IMR-90 (cell line): ENCODE measurements around the gene OR2B6. TPM values are rescaled to one million over a fixed set of nuclear protein-coding genes. Genes with fewer than 3 reads are reported as not detected.

ENCODE experiments used
- ATAC-seq: fragments of 200-7000 bp; cut with Tn5 transposase; 2 replicates; pipeline ENCODE4 v1.9.1; 2020; ENCODE audit warnings: low read depth, mild to moderate bottlenecking, moderate library complexity
- BruUV-seq: library from RNA; stranded (reverse); fragments of 400-500 nt; replicated peaks from 2 replicates; lab custom pipeline; 2021; lab: Mats Ljungman, UMichigan
- CTCF ChIA-PET: fragments of 300-600 bp; formaldehyde crosslinking; extraction: SDS; loops from one replicate; lab custom pipeline; 2021; ENCODE audit warnings: antibody characterized with exemption; lab: Yijun Ruan, JAX
- POLR2A ChIA-PET: fragments of 300-600 bp; sonication (Branson Sonifier 250); formaldehyde crosslinking; loops from one replicate; lab custom pipeline; 2022; ENCODE audit warnings: antibody characterized with exemption; ENCODE audit not compliant: unreplicated experiment; lab: Charles Lee
- DNase-seq: peaks from one replicate; pipeline ENCODE4 v3.0.0; 2013
- H2AFZ ChIP-seq: replicated peaks from 2 replicates; pipeline ENCODE3; 2013; ENCODE audit warnings: low read length, mild to moderate bottlenecking; ENCODE audit not compliant: poor library complexity
- H2AK5ac ChIP-seq: 2 replicates; pipeline ENCODE4 v1.6.1; 2013; ENCODE audit warnings: low read depth, low read length, inconsistent platforms
- H2AK9ac ChIP-seq: replicated peaks from 2 replicates; pipeline ENCODE3; 2013; ENCODE audit warnings: mild to moderate bottlenecking, low read depth, low read length, moderate library complexity; ENCODE audit not compliant: poor library complexity
- H2BK120ac ChIP-seq: 2 replicates; pipeline ENCODE4 v1.6.1; 2013; ENCODE audit warnings: low read depth, low read length, inconsistent platforms
- H2BK15ac ChIP-seq: 3 replicates; pipeline ENCODE4 v1.6.1; 2013; ENCODE audit warnings: low read depth, low read length, inconsistent platforms
- H2BK20ac ChIP-seq: 2 replicates; pipeline ENCODE4 v1.6.1; 2013; ENCODE audit warnings: low read depth, mild to moderate bottlenecking, inconsistent platforms, low read length, moderate library complexity
- H2BK5ac ChIP-seq: 2 replicates; pipeline ENCODE4 v1.6.1; 2013; ENCODE audit warnings: mild to moderate bottlenecking, low read depth, low read length, inconsistent platforms; ENCODE audit not compliant: poor library complexity, severe bottlenecking
- H3K14ac ChIP-seq: replicated peaks from 2 replicates; pipeline ENCODE4 v1.6.1; 2013; ENCODE audit warnings: low read depth, low read length, inconsistent platforms
- H3K18ac ChIP-seq: 2 replicates; pipeline ENCODE4 v1.6.1; 2013; ENCODE audit warnings: low read depth, low read length, control low read depth
- H3K23ac ChIP-seq: 2 replicates; pipeline ENCODE4 v1.6.1; 2013; ENCODE audit warnings: low read depth, low read length, inconsistent platforms
- H3K27ac ChIP-seq: 2 replicates; pipeline ENCODE4 v1.5.1; 2013; ENCODE audit warnings: mild to moderate bottlenecking, control low read depth, low read length; ENCODE audit not compliant: insufficient read depth
- H3K27me3 ChIP-seq: 2 replicates; pipeline ENCODE4 v1.6.1; 2013; ENCODE audit warnings: low read length; ENCODE audit not compliant: control insufficient read depth, insufficient read depth
- H3K36me3 ChIP-seq: 2 replicates; pipeline ENCODE4 v1.6.1; 2013; ENCODE audit warnings: low read length, mixed read lengths; ENCODE audit not compliant: control insufficient read depth, insufficient read depth
- H3K4ac ChIP-seq: 2 replicates; pipeline ENCODE4 v1.6.1; 2013; ENCODE audit warnings: low read depth, low read length, inconsistent platforms
- H3K4me1 ChIP-seq: 2 replicates; pipeline ENCODE4 v1.6.1; 2013; ENCODE audit warnings: low read length, mixed read lengths; ENCODE audit not compliant: control insufficient read depth, insufficient read depth
- H3K4me2 ChIP-seq: 2 replicates; pipeline ENCODE4 v1.6.1; 2013; ENCODE audit warnings: low read depth, mild to moderate bottlenecking, control low read depth, low read length, moderate library complexity
- H3K4me3 ChIP-seq: 2 replicates; pipeline ENCODE4 v1.5.1; 2013; ENCODE audit warnings: low read depth, mild to moderate bottlenecking, control low read depth, low read length, moderate library complexity; ENCODE audit not compliant: insufficient read depth
- H3K56ac ChIP-seq: 2 replicates; pipeline ENCODE4 v1.6.1; 2013; ENCODE audit warnings: low read length, inconsistent platforms; ENCODE audit not compliant: insufficient read depth; ENCODE audit errors: extremely low read depth
- H3K79me1 ChIP-seq, 2 experiments: 2 replicates each; pipeline ENCODE4 v1.6.1; 2013; ENCODE audit warnings: low read length in 2 of 2, inconsistent platforms in 1 of 2, low read depth in 1 of 2
- H3K9ac ChIP-seq: 2 replicates; pipeline ENCODE4 v1.6.1; 2013; ENCODE audit warnings: low read depth, low read length, control low read depth
- H3K9me1 ChIP-seq: 2 replicates; pipeline ENCODE4 v1.6.1; 2013; ENCODE audit warnings: low read length, inconsistent platforms; ENCODE audit not compliant: insufficient read depth
- H3K9me3 ChIP-seq: 2 replicates; pipeline ENCODE4 v1.6.1; 2013; ENCODE audit warnings: low read length; ENCODE audit not compliant: control insufficient read depth, insufficient read depth
- H4K20me1 ChIP-seq: 2 replicates; pipeline ENCODE4 v1.6.1; 2013; ENCODE audit warnings: low read length, inconsistent platforms; ENCODE audit not compliant: insufficient read depth
- H4K5ac ChIP-seq: 2 replicates; pipeline ENCODE4 v1.6.1; 2013; ENCODE audit warnings: mild to moderate bottlenecking, low read depth, low read length, control low read depth
- H4K8ac ChIP-seq, 2 experiments: 2 replicates each; pipeline ENCODE4 v1.6.1; 2013; ENCODE audit warnings: low read depth in 2 of 2, low read length in 2 of 2, control low read depth in 1 of 2, inconsistent platforms in 1 of 2
- H4K91ac ChIP-seq: 2 replicates; pipeline ENCODE4 v1.6.1; 2013; ENCODE audit warnings: low read depth, low read length, inconsistent platforms; ENCODE audit not compliant: insufficient read depth
- BHLHE40 ChIP-seq: fragments of 150-350 bp; IDR thresholded peaks from 2 replicates; pipeline ENCODE4 v1.6.1; 2016; ENCODE audit warnings: mild to moderate bottlenecking, low read depth, low read length
- CEBPB ChIP-seq: IDR thresholded peaks from 2 replicates; pipeline ENCODE4 v1.6.1; 2012; ENCODE audit warnings: low read depth, low read length, improper control_type of control experiment
- CHD1 ChIP-seq: IDR thresholded peaks from 2 replicates; pipeline ENCODE4 v1.6.1; 2012; ENCODE audit warnings: low read depth, low read length, improper control_type of control experiment
- CTCF ChIP-seq: conservative IDR thresholded peaks from 2 replicates; pipeline ENCODE4 v1.5.1; 2012; ENCODE audit warnings: mild to moderate bottlenecking, low read depth, low read length, improper control_type of control experiment
- ELK1 ChIP-seq: fragments of 150-350 bp; IDR thresholded peaks from 2 replicates; pipeline ENCODE4 v1.6.1; 2016; ENCODE audit warnings: low read depth, mild to moderate bottlenecking, low read length, moderate library complexity, borderline replicate concordance
- FOS ChIP-seq: fragments of 150-350 bp; IDR thresholded peaks from 2 replicates; pipeline ENCODE4 v1.6.1; 2016; ENCODE audit warnings: low read depth, low read length
- MAFK ChIP-seq: IDR thresholded peaks from 2 replicates; pipeline ENCODE4 v1.6.1; 2012; ENCODE audit warnings: low read depth, low read length, improper control_type of control experiment
- MAZ ChIP-seq: IDR thresholded peaks from 2 replicates; pipeline ENCODE4 v1.6.1; 2012; ENCODE audit warnings: low read depth, mild to moderate bottlenecking, low read length, improper control_type of control experiment, moderate library complexity, borderline replicate concordance
- MXI1 ChIP-seq: IDR thresholded peaks from 2 replicates; pipeline ENCODE4 v1.6.1; 2012; ENCODE audit warnings: low read depth, mild to moderate bottlenecking, low read length, moderate library complexity, borderline replicate concordance
- NFE2L2 ChIP-seq: fragments of 150-350 bp; IDR thresholded peaks from 2 replicates; pipeline ENCODE4 v1.6.1; 2016; ENCODE audit warnings: low read depth, mild to moderate bottlenecking, low read length
- POLR2A ChIP-seq: IDR thresholded peaks from 2 replicates; pipeline ENCODE4 v1.6.1; 2012; ENCODE audit warnings: mild to moderate bottlenecking, low read depth, low read length
- RAD21 ChIP-seq: IDR thresholded peaks from 2 replicates; pipeline ENCODE4 v1.6.1; 2012; ENCODE audit warnings: low read length, improper control_type of control experiment
- RCOR1 ChIP-seq: IDR thresholded peaks from 2 replicates; pipeline ENCODE4 v1.6.1; 2012; ENCODE audit warnings: mild to moderate bottlenecking, low read length, improper control_type of control experiment; ENCODE audit not compliant: insufficient replicate concordance
- RFX5 ChIP-seq: IDR thresholded peaks from 2 replicates; pipeline ENCODE4 v1.8.0; 2012; ENCODE audit warnings: low read depth, mild to moderate bottlenecking, low read length, moderate library complexity
- SMC3 ChIP-seq: fragments of 150-350 bp; IDR thresholded peaks from 2 replicates; pipeline ENCODE4 v1.6.1; 2016; ENCODE audit warnings: low read depth, mild to moderate bottlenecking, antibody characterized with exemption, low read length, moderate library complexity
- USF2 ChIP-seq: fragments of 150-350 bp; IDR thresholded peaks from 2 replicates; pipeline ENCODE4 v1.6.1; 2017; ENCODE audit warnings: mild to moderate bottlenecking, antibody characterized with exemption, low read length, low read depth
- WGBS, 2 experiments: methylation state at CpG; one replicate each; pipeline versions ENCODE4 v1.1.5 to v1.1.7; 2013; ENCODE audit warnings: missing lambda C conversion rate in 2 of 2; ENCODE audit not compliant: insufficient read length in 1 of 2; ENCODE audit errors: extremely low coverage in 2 of 2; 5-methylcytosine and 5-hydroxymethylcytosine counted together
- dilution Hi-C: fragments of 300-500 bp; cut with HindIII; formaldehyde crosslinking; loops from one replicate; pipeline ENCODE4 v1.14.3; 2018; ENCODE audit warnings: low sequenced_read_pairs; ENCODE audit not compliant: unreplicated experiment
- in situ Hi-C: fragments of 300-500 bp; cut with MboI; formaldehyde crosslinking; loops from 3 replicates; pipeline ENCODE4 v1.14.3; 2019; ENCODE audit warnings: low sequenced_read_pairs, inconsistent platforms, mixed read lengths
- intact Hi-C: fragments of 100-400 bp; cut with micrococcal nuclease; formaldehyde crosslinking; loops from 2 replicates; pipeline ENCODE4 v1.10.0; 2022
- polyA plus RNA-seq, 3 experiments: library from polyadenylated mRNA; depleted of rRNA; stranded (reverse); fragments of >200 nt; gene quantifications; 2 replicates each; pipeline ENCODE4 v1.2.3, GENCODE V29; 2012; ENCODE audit warnings: low replicate concordance in 1 of 3
- total RNA-seq: library from RNA; depleted of rRNA; stranded (reverse); fragments of >200 nt; gene quantifications from 2 replicates; pipeline ENCODE4 v1.2.3, GENCODE V29; 2012

OR2B6 gene
- total and polyA plus RNA-seq, 2 of the 4 experiments (the other 2 are of a cell fraction) = not detected

DNA sequence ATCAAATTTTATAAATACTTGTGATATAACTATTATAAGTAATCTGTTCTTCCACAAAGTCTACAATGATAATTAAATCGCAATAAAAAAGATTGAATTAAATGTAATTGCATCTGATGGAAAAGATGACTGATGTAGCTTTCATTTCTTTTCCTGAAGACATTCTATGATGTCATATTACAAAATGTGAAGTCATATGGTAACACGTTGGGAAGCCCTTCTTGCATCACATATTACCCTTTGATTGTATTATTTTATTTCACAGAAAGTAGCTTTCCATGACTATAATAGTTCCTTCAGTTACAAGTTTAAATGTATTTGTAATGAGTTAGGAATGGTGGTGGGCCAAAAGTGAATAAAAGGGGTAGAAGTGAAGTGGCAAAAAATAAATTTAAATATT lies 25.8 kb upstream of the OR2B6 start:
- Histone ChIP-seq H3K9me1 (no peaks in the 10 kb centered on the region), H2BK20ac (no peak overlapping the region), H3K79me1 (no peaks in the 10 kb centered on the region), H3K23ac (no peak overlapping the region), H2BK5ac (no peak overlapping the region), H2BK15ac (no peak overlapping the region), H2AK9ac (no peak overlapping the region), H3K9me3 (no peaks in the 10 kb centered on the region), H3K56ac (no peak overlapping the region), H3K36me3 (no peaks in the 10 kb centered on the region), H3K14ac (no peak overlapping the region), H3K27ac (no peak overlapping the region), H2AFZ (no peak overlapping the region), H4K8ac (no peak overlapping the region), H3K4ac (no peak overlapping the region), H3K4me2 (no peak overlapping the region), H4K91ac (no peak overlapping the region), H3K27me3 (no peaks in the 10 kb centered on the region), H3K4me3 (no peak overlapping the region), H3K4me1 (no peaks in the 10 kb centered on the region), H2AK5ac (no peak overlapping the region), H3K9ac (no peak overlapping the region), H3K18ac (no peak overlapping the region), H4K5ac (no peak overlapping the region), H4K20me1 (no peaks in the 10 kb centered on the region), H2BK120ac (no peak overlapping the region)
- in situ Hi-C loops = no loop called here
- ATAC-seq (no peak), DNase-seq (no peak)
- no CpG with 5 or more reads among the region's 2 CpGs for WGBS, 2 experiments
- dilution Hi-C loops = no loop called here
- BruUV-seq = no TSS peak
- ChIA-PET CTCF (no interaction called here), POLR2A (no interaction called here)
- TF ChIP-seq RFX5 (no peak), ELK1 (no peak), MAZ (no peak), SMC3 (no peak), CTCF (no peak), MAFK (no peak), RAD21 (no peak), BHLHE40 (no peak), CHD1 (no peak), POLR2A (no peak), CEBPB (no peak), NFE2L2 (no peak), FOS (no peak), MXI1 (no peak), RCOR1 (no peak), USF2 (no peak)
- intact Hi-C loops = no loop called here
